Stimulated activated CD4-positive, alpha-beta T cell treated with anti-CD3 and anti-CD28 coated beads, Interleukin-15, amount 100 ng/mL, for 24 hours (primary cell): ENCODE data around the gene GP5.

Source experiments
- DNase-seq: peaks from one replicate; pipeline ENCODE4 v3.0.0-alpha.2; 2020

Gene GP5

DNA sequence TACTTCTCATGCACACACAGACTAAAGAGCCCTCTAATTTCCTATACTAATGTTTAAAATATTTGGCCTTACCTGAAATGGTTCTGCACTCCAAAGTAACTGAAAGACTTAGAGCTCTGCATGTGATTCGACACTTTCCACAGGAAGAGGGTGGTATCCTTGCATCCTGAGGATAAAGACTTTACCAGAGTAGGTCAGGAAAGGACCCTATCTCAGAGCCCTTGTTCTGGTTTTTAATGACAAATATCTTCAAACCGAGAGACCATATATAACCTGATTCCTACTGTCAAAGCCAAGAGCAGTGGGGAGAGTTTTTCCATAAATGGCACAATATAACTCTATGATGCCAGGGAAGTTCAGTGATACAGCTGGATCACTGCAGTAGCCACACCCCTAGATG, at the start of gene GP5:
Gene GP5 (minus strand): TSS at position 101 of the 400 bp plus-strand sequence. CDS start 984 bp downstream, outside the sequence.
- no peak for DNase-seq

DNA sequence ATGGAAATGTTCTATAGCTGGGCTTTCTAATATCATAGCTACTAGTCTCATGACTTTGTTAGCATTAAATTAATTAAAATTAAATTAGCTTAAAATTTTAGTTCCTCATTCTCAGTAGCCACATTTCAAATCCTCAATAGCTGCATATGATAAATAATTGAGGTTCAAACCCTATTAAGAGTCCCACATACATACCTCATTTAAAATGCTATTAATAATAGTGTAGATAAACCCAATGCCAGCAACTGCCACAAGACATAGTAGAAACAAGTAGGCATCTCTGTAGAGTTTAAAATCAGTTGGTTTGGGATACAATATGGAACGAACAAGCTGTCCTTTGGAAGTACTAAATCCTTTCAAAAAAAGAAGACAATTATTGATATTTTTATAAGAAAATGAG, 48.6 kb upstream of the GP5 start:
- DNase-seq, result no peak

DNA sequence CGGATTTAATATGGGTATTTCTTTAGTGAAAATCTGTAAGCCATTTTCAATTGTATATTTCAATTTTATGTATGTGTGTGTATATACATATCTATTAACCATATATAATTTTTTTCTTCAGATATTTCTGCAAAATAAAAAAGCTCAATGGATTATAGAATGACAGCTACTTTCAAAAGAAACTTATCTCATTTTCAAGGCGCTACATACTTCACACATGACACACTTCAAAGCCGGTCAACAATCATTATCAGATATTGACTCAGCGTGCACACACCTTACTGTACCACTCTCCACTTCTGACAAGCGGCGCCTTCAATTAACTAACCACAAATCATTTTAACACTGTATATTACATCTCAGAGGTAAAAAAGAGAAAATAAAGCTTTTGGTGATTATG, 48.1 kb upstream of the GP5 start:
- no peak for DNase-seq

- DNase-seq, result no peak
Observed at GRCh38 chr3:194446754-194447153, 47.7 kb upstream of the GP5 start.

DNA sequence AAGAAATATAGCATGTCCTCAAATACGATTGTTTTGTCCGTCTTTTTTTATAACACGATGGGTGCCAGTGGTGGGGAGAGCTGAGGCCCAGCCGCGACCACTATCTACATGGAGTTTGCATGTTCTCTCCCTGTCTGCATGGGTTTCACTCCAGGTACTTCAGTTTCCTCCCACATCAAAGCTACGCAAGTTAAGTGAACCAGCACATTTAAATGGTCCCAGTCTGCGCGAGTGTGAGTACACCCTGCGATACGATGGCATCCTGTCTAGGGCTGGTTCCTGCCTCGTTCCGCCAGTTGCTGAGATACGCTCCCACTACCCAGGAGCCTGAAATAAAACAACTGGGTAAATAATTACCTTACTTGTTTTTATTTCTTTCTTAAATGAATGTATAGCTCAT, 47.1 kb upstream of the GP5 start:
- DNase-seq, result no peak

- DNase-seq, result no peak
Observed at GRCh38 chr3:194443901-194444300, 44.8 kb upstream of the GP5 start.

GRCh38 chr3:194440756-194441155, 41.7 kb upstream of the GP5 start:
- no peak for DNase-seq

DNA sequence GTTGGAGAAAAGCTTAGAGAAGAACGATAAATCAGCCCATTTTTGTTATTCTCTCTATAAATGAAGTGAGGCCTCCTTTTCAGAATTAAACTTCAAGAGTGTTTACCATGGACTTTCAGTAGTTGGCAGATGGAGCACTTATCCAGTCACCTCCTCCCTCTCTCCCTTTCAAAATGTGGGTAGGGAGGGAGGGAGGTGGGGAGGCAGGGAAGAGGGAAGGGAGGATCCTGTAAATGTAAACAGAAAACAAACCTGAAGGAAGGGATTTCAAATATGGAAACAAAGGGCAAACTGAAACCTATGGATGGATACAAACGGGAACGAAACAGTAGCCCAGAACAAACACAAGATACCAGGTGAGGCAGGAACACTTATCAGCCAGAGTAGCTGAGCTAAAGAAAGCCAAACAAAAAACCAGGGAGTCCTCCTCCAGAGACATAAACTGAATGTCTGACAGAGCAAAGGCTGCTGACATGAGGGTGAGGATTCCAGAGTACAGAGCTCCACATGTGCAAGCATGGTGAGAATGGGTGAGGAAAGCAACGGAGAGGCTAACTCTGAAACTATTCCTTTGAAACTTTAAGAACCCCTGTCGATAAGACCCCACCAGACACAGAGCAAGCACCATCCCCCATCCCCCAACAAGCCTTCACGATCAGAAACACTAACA, 41.0 kb upstream of the GP5 start:
- DNase-seq, result no peak

DNA sequence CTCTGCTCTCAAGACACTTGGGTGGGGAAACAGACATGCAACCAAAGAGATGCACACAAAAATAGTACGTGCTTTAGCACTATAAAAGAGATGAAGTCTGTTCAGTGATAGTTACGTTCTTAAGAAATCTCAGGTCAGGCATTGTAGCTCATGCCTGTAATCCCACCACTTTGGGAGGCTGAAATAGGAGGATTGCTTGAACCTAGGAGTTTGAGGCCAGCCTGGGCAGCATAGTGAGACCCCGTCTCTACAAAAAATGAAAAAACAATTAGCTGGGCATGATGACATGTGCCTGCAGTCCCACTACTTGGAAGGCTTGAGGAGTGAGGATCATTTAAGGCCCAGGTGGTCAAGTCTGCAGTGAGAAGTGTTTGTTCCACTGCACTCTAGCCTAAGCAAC, 35.4 kb upstream of the GP5 start:
- DNase-seq, result no peak

DNA sequence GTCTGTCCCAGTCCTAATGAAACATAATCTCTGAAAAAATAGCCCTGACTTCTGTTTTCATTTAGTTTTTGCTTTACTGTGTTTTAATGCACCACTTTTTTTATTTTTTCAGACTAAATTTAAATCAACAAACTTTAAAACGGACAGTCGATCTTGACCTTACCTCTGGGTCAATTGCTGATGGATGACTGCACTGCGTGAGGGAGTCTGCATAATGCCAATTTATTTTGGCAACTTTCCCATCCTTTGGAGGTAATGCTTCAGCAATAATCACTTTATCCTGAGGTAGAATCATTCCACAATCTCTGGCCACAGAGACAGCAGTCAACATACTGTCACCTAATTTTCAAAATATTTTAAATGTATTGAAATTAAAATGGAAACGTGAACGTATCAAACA, 32.5 kb upstream of the GP5 start:
- no peak for DNase-seq

DNA sequence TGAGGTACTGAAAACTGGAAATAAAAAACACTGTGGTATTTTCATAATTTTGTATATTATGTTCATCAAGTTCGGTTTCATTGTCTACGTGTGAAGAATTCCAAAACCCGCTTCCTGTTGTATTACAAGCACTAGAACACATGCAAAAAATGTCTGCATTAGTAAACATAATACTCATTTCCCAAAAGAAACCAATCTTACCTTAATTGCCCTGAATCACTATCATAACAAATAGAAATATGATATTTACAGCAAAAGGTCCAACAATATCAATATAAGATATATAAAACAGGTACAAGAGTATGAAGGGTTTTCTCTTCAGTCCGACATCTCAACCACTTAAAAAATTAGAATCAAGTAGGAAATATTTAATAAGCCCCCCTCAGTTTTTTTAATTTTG, 26.3 kb upstream of the GP5 start:
- no peak for DNase-seq

DNA sequence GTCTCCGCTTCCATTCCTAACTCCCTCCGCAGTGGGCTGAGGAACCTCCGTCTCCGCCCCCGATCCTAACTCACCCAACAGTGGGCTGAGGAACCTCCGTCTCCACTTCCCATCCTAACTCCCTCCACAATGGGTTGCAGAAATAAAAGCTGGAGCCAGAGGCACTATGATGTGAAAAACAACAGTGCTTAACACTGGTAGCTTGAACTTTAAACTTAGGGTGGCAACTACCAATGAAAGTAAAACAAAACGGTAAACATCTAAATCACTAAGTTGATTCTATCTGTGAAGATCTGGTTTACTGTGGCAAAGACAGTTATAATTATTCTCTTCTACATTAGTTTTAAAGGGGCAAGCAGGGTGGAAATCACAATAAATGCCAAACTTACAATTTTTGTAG, 25.9 kb upstream of the GP5 start:
- no peak for DNase-seq

DNA sequence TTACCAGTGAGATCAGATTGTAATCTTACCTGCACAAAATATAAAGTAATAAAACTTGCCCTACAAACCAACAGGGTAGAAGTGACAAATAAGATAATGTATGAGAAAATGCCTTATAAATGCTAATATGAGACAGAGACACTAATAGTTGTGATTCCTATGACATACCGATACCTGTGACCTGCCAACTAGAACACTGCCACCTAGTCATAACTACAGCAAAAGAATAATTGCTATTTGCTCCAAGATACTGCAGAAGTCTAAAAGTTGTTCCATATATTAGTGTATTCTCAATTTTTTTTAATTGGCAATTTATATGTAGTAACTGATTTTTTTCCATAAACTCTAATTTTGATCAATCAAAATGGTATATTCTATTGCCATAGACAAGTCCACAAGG, 25.3 kb upstream of the GP5 start:
- DNase-seq, result no peak

GRCh38 chr3:194423317-194423716, 24.3 kb upstream of the GP5 start:
- DNase-seq, result no peak

DNA sequence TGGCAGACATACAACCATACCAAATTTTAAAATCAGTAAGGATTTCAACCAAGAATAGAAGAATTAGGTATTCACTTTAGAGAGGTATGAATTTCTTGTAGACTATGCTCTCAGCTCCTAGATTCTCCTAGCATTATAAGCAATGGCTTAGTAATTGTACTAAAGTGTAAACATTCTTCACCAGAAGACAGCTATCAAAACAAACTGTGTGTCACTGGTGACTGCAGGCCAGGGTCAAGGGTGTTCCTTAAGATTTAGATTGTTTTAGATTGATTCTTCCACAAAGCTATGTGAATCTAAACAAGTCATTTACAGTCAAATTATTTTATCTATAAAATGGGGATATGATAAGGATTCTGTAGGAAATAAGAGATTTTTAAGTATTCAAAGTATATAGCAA, 23.1 kb upstream of the GP5 start:
- no peak for DNase-seq

- no peak for DNase-seq
Observed at GRCh38 chr3:194418671-194419070, 19.6 kb upstream of the GP5 start.

- peak; percentile 16 for DNase-seq
Observed at GRCh38 chr3:194407423-194407822, 8.4 kb upstream of the GP5 start.

GRCh38 chr3:194405766-194406165, 6.7 kb upstream of the GP5 start:
- DNase-seq, result no peak

DNA sequence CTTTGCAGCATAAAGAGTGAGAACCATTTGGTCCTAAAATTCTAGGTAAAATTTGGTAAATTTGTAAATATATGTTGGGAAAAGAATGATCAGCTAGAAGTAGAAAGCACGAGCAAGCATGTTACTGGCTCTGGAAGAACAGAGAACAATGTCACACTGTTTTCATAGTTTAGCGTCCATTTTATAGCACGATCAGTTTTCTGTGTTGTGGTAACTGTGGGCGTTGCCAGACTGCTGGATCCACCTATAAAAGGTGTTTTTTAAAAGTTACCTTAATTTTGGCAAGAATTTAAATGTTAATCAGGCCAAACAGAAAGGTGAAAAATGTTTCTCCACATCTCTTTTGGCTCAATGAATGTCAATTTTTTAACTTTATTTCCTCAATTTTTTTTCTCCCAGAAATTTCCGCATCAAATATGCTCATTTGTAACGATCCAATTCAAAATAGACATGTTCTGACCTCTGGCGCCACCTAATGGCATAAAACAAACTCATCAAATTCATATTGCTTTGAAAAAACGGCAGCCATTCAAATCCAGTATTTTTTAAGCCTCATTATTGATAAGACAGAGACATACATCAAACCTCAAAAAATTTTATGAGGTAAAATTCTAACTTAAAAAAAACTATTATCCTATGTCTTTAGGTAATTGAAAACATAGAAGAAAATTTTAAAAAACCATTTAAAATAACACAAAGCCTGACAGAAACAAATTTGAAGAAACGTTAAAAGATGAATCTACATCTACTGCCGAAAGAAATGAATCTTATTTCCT, 5.5 kb upstream of the GP5 start:
- peak; percentile 39 for DNase-seq

GRCh38 chr3:194401868-194402329, 2.8 kb upstream of the GP5 start:
- DNase-seq, result no peak

- no peak for DNase-seq
Observed at GRCh38 chr3:194401346-194401745, 2.3 kb upstream of the GP5 start.

- DNase-seq, result no peak
Observed at GRCh38 chr3:194399874-194400411, 877 bp upstream of the GP5 start.

DNA sequence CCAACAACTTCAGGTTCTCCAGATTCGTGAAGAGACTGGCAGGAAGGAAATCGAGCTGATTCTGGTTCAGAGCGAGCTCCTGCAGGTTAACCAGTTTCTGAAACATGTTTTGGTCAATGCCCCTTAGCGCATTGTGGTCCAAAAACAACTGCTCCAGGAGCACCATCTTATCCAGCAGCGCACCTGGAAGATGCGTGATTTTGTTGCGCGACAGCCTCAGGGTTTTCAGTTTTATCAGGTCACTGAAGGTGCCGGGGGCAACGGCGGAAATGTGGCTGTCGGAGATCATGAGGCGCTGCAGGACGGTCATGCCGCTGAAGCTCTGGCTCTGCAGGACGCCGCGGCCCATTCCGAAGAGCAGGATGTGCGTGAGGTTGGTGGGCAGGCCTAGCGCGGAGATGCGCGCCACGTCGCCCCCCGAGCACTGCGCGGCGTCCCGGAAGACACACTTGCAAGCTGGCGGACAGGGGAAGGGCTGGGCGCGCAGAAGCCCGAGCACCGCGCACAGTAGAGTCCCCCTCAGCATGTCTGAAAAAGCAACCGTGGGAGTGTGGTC, 1.2 kb downstream of the GP5 start:
- DNase-seq, result peak; percentile 46
